Measurements from ENCODE around the gene IGFBP7.

The IGFBP7 gene

GRCh38 chr4:57086031-57086723, 24.0 kb downstream of the IGFBP7 start:
- H3K4me3 ChIP-seq (ENCODE audit: low read depth, low read length): no peak overlapping the region
- DNase-seq (ENCODE audit: low read depth): no peak
- TF ChIP-seq POLR2A (IDR thresholded peaks at IDR 0.05; ENCODE audit: extremely low read depth, insufficient read length) (no peak), MYC (IDR thresholded peaks at IDR 0.05; ENCODE audit: low read depth, low read length) (no peak), MAX (IDR thresholded peaks at IDR 0.05; ENCODE audit: low read depth, low read length) (no peak), CTCF (IDR thresholded peaks at IDR 0.05; ENCODE audit: low read depth, low read length) (no peak)

GRCh38 chr4:57085278-57085677, 24.9 kb downstream of the IGFBP7 start:
- TF ChIP-seq POLR2A (IDR thresholded peaks at IDR 0.05; ENCODE audit: extremely low read depth, insufficient read length) (no peak), MAX (IDR thresholded peaks at IDR 0.05; ENCODE audit: low read depth, low read length) (no peak), CTCF (IDR thresholded peaks at IDR 0.05; ENCODE audit: low read depth, low read length) (no peak), MYC (IDR thresholded peaks at IDR 0.05; ENCODE audit: low read depth, low read length) (no peak)
- no peak overlapping the region for H3K4me3 ChIP-seq (ENCODE audit: low read depth, low read length)
- no peak for DNase-seq (ENCODE audit: low read depth)

- H3K4me3 ChIP-seq (ENCODE audit: low read depth, low read length): no peak overlapping the region
- no peak for DNase-seq (ENCODE audit: low read depth)
- TF ChIP-seq MAX (IDR thresholded peaks at IDR 0.05; ENCODE audit: low read depth, low read length): no peak
- no peak for TF ChIP-seq CTCF (IDR thresholded peaks at IDR 0.05; ENCODE audit: low read depth, low read length)
- no peak for TF ChIP-seq POLR2A (IDR thresholded peaks at IDR 0.05; ENCODE audit: extremely low read depth, insufficient read length)
- TF ChIP-seq MYC (IDR thresholded peaks at IDR 0.05; ENCODE audit: low read depth, low read length): no peak
Measured at GRCh38 chr4:57084360-57084759, 25.8 kb downstream of the IGFBP7 start.

- TF ChIP-seq MYC (IDR thresholded peaks at IDR 0.05; ENCODE audit: low read depth, low read length): no peak
- no peak for TF ChIP-seq CTCF (IDR thresholded peaks at IDR 0.05; ENCODE audit: low read depth, low read length)
- TF ChIP-seq MAX (IDR thresholded peaks at IDR 0.05; ENCODE audit: low read depth, low read length): no peak
- no peak for TF ChIP-seq POLR2A (IDR thresholded peaks at IDR 0.05; ENCODE audit: extremely low read depth, insufficient read length)
Measured at GRCh38 chr4:57083090-57083489, 27.1 kb downstream of the IGFBP7 start.

GRCh38 chr4:57081651-57082621, 28.2 kb downstream of the IGFBP7 start:
- TF ChIP-seq CTCF (IDR thresholded peaks at IDR 0.05; ENCODE audit: low read depth, low read length) (no peak), MYC (IDR thresholded peaks at IDR 0.05; ENCODE audit: low read depth, low read length) (no peak), POLR2A (IDR thresholded peaks at IDR 0.05; ENCODE audit: extremely low read depth, insufficient read length) (no peak), MAX (IDR thresholded peaks at IDR 0.05; ENCODE audit: low read depth, low read length) (no peak)
- DNase-seq (ENCODE audit: low read depth): no peak
- no peak overlapping the region for H3K4me3 ChIP-seq (ENCODE audit: low read depth, low read length)

More at GRCh38 chr4:57083090-57083489, 27.1 kb downstream of the IGFBP7 start:
- no peak for DNase-seq (ENCODE audit: low read depth)
- no peak overlapping the region for H3K4me3 ChIP-seq (ENCODE audit: low read depth, low read length)
